H1 (cell line): Measurements from ENCODE around the gene EXOSC5. TPM values are rescaled to one million over a fixed set of nuclear protein-coding genes. Genes with fewer than 3 reads are reported as not detected.
"Not testable (repeated sequence)": the region's sequence is repeated elsewhere in the genome, so short reads cannot be mapped to it uniquely, and the experiment has no call there.

Experiments
- CTCF ChIA-PET: fragments of 300-600 bp; sonication (Branson Sonifier 250); formaldehyde crosslinking; loops from one replicate; lab custom pipeline; 2021; ENCODE audit not compliant: partially characterized antibody; lab: Charles Lee
- POLR2A ChIA-PET: fragments of 300-600 bp; sonication (Branson Sonifier 250); formaldehyde crosslinking; loops from one replicate; lab custom pipeline; 2021; ENCODE audit warnings: inconsistent platforms; ENCODE audit not compliant: partially characterized antibody; lab: Charles Lee
- DNase-seq, 2 experiments: peaks; one replicate each; pipeline versions ENCODE4 v3.0.0 to v3.0.0-alpha.2; 2010 to 2022; ENCODE audit warnings: low spot score in 2 of 2, low read depth in 1 of 2, mixed read lengths in 1 of 2
- FAIRE-seq: peaks from 2 replicates; lab custom pipeline; 2011; peaks lifted over from hg19 to GRCh38; lab: Jason Lieb, UNC
- H2AFZ ChIP-seq: 2 replicates; pipeline ENCODE4 v1.8.1; 2012; ENCODE audit warnings: low read length, inconsistent platforms
- H2AK5ac ChIP-seq: 2 replicates; pipeline ENCODE4 v1.6.1; 2013; ENCODE audit warnings: low read depth, low read length
- H2BK120ac ChIP-seq: replicated peaks from 2 replicates; pipeline ENCODE3; 2013; ENCODE audit warnings: low read depth, low read length, inconsistent platforms
- H2BK12ac ChIP-seq: 2 replicates; pipeline ENCODE4 v1.6.1; 2013; ENCODE audit warnings: low read depth, low read length
- H2BK15ac ChIP-seq: 2 replicates; pipeline ENCODE4 v1.6.1; 2013; ENCODE audit warnings: low read length
- H2BK20ac ChIP-seq: 2 replicates; pipeline ENCODE4 v1.6.1; 2013; ENCODE audit warnings: low read length
- H2BK5ac ChIP-seq: 2 replicates; pipeline ENCODE4 v1.6.1; 2013; ENCODE audit warnings: low read depth, low read length
- H3K14ac ChIP-seq: 2 replicates; pipeline ENCODE4 v1.6.1; 2013; ENCODE audit warnings: inconsistent platforms; ENCODE audit not compliant: insufficient read length
- H3K18ac ChIP-seq: 2 replicates; pipeline ENCODE4 v1.6.1; 2013; ENCODE audit warnings: low read length; ENCODE audit errors: extremely low read depth
- H3K23ac ChIP-seq: 2 replicates; pipeline ENCODE4 v1.6.1; 2013; ENCODE audit warnings: inconsistent platforms; ENCODE audit not compliant: insufficient read length
- H3K23me2 ChIP-seq: 2 replicates; pipeline ENCODE4 v1.6.1; 2013; ENCODE audit warnings: low read depth, low read length
- H3K27ac ChIP-seq: 2 replicates; pipeline ENCODE4 v1.6.1; 2011; ENCODE audit warnings: low read depth, low read length, inconsistent platforms
- H3K27me3 ChIP-seq, 4 experiments: replicated peaks in 1 of 4; 1 replicate in 1 of 4; 2 replicates in 3 of 4; pipeline versions ENCODE4 v1.6.1 to v1.8.1; 2011 to 2013; ENCODE audit warnings: low read length in 3 of 4, mild to moderate bottlenecking in 3 of 4, inconsistent platforms in 2 of 4, mixed read lengths in 2 of 4, moderate library complexity in 1 of 4; ENCODE audit not compliant: control insufficient read depth in 3 of 4, insufficient read depth in 3 of 4; ENCODE audit errors: extremely low read depth in 1 of 4
- H3K36me3 ChIP-seq, 4 experiments: 2 replicates each; pipeline versions ENCODE4 v1.6.1 to v1.8.1; 2011 to 2013; ENCODE audit warnings: mild to moderate bottlenecking in 4 of 4, low read length in 3 of 4, moderate library complexity in 2 of 4, control low read depth in 1 of 4, inconsistent platforms in 1 of 4; ENCODE audit not compliant: insufficient read depth in 4 of 4, control insufficient read depth in 2 of 4
- H3K4ac ChIP-seq: replicated peaks from 2 replicates; pipeline ENCODE3; 2013; ENCODE audit warnings: low read length, low read depth, mixed read lengths, inconsistent platforms; ENCODE audit not compliant: insufficient read length
- H3K4me1 ChIP-seq, 4 experiments: replicated peaks in 1 of 4; 1 replicate in 1 of 4; 2 replicates in 3 of 4; pipeline versions ENCODE4 v1.6.1 to v1.8.1; 2011 to 2013; ENCODE audit warnings: low read length in 3 of 4, inconsistent platforms in 2 of 4, mixed read lengths in 1 of 4; ENCODE audit not compliant: insufficient read depth in 4 of 4, control insufficient read depth in 3 of 4
- H3K4me2 ChIP-seq, 2 experiments: 2 replicates each; pipeline versions ENCODE4 v1.6.1 to v1.8.1; 2011 to 2013; ENCODE audit warnings: low read depth in 2 of 2, low read length in 2 of 2, control low read depth in 1 of 2, inconsistent platforms in 1 of 2, mild to moderate bottlenecking in 1 of 2; ENCODE audit not compliant: insufficient read depth in 1 of 2
- H3K4me3 ChIP-seq, 4 experiments: fragments of 200-600, 300-600 bp in 1 of 4; sonication (generic), shearing (Covaris generic), sonication (Bioruptor Twin) in 1 of 4; 2 replicates each; pipeline versions ENCODE4 v1.5.1 to v1.8.1; 2011 to 2016; ENCODE audit warnings: low read length in 4 of 4, low read depth in 3 of 4, control low read depth in 2 of 4, inconsistent platforms in 2 of 4, mild to moderate bottlenecking in 2 of 4, mixed read lengths in 1 of 4, moderate library complexity in 1 of 4; ENCODE audit not compliant: insufficient read depth in 2 of 4; ENCODE audit errors: extremely low read depth in 1 of 4
- H3K56ac ChIP-seq: replicated peaks from 2 replicates; pipeline ENCODE3; 2013; ENCODE audit warnings: low read depth, mild to moderate bottlenecking, mixed read lengths, low read length, inconsistent platforms; ENCODE audit not compliant: insufficient read length
- H3K79me1 ChIP-seq: 2 replicates; pipeline ENCODE4 v1.6.1; 2013; ENCODE audit warnings: low read depth, low read length, control low read depth
- H3K79me2 ChIP-seq, 2 experiments: 2 replicates each; pipeline versions ENCODE4 v1.6.1 to v1.8.1; 2012 to 2013; ENCODE audit warnings: low read length in 2 of 2, mild to moderate bottlenecking in 2 of 2, inconsistent platforms in 1 of 2; ENCODE audit not compliant: insufficient read depth in 2 of 2, control insufficient read depth in 1 of 2
- H3K9ac ChIP-seq, 4 experiments: replicated peaks in 1 of 4; 1 replicate in 1 of 4; 2 replicates in 3 of 4; pipeline versions ENCODE4 v1.6.1 to v1.8.1; 2011 to 2013; ENCODE audit warnings: low read depth in 3 of 4, low read length in 3 of 4, control low read depth in 2 of 4, mild to moderate bottlenecking in 2 of 4, moderate library complexity in 2 of 4, inconsistent platforms in 1 of 4; ENCODE audit errors: extremely low read depth in 1 of 4
- H3K9me3 ChIP-seq, 2 experiments: 2 replicates each; pipeline versions ENCODE4 v1.6.1 to v1.8.1; 2012 to 2013; ENCODE audit warnings: mild to moderate bottlenecking in 2 of 2, moderate library complexity in 2 of 2, control low read depth in 1 of 2, inconsistent platforms in 1 of 2, low read depth in 1 of 2, low read length in 1 of 2, mixed read lengths in 1 of 2; ENCODE audit not compliant: insufficient read depth in 2 of 2
- H4K20me1 ChIP-seq, 2 experiments: replicated peaks in 1 of 2; 2 replicates each; pipeline versions ENCODE3 to v1.8.1; 2011 to 2013; ENCODE audit warnings: inconsistent platforms in 2 of 2, low read length in 2 of 2, mild to moderate bottlenecking in 1 of 2; ENCODE audit not compliant: insufficient read depth in 2 of 2, control insufficient read depth in 1 of 2
- H4K5ac ChIP-seq: 2 replicates; pipeline ENCODE4 v1.6.1; 2013; ENCODE audit warnings: low read length, low read depth, mixed read lengths, inconsistent platforms; ENCODE audit not compliant: insufficient read length
- H4K8ac ChIP-seq: 2 replicates; pipeline ENCODE4 v1.8.0; 2013; ENCODE audit warnings: mild to moderate bottlenecking, moderate library complexity, low read length, inconsistent platforms; ENCODE audit not compliant: insufficient read depth; ENCODE audit errors: extremely low read depth
- H4K91ac ChIP-seq: replicated peaks from 2 replicates; pipeline ENCODE3; 2013; ENCODE audit warnings: low read length, mixed read lengths, inconsistent platforms; ENCODE audit not compliant: insufficient read length
- ATF2 ChIP-seq: IDR thresholded peaks from 2 replicates; pipeline ENCODE4 v1.6.1; 2012; ENCODE audit warnings: low read length, inconsistent platforms
- CBX5 ChIP-seq: fragments of 300-800, 300-1000 bp; sonication (generic); IDR thresholded peaks from 2 replicates; pipeline ENCODE4 v1.7.1; 2016; ENCODE audit warnings: antibody characterized with exemption, low read length, low read depth
- CTBP2 ChIP-seq: IDR thresholded peaks from 2 replicates; pipeline ENCODE4 v1.7.0; 2011; ENCODE audit warnings: borderline replicate concordance, mild to moderate bottlenecking, moderate library complexity, mixed read lengths, low read length; ENCODE audit not compliant: insufficient read depth, insufficient read length
- MAFK ChIP-seq: IDR thresholded peaks from 2 replicates; pipeline ENCODE4 v1.6.1; 2012; ENCODE audit warnings: low read depth, mild to moderate bottlenecking, improper control_type of control experiment, low read length
- NRF1 ChIP-seq: IDR thresholded peaks from 2 replicates; pipeline ENCODE4 v1.6.1; 2011; ENCODE audit warnings: mild to moderate bottlenecking, low read depth, low read length, improper control_type of control experiment
- WGBS, 2 experiments: shearing (Covaris generic) in 1 of 2; methylation state at CpG; one replicate each; pipeline versions ENCODE4 v1.1.6 to v1.1.7; 2013 to 2015; ENCODE audit warnings: low lambda C conversion rate in 2 of 2, mixed read lengths in 2 of 2, inconsistent platforms in 1 of 2, low coverage in 1 of 2, missing lambda C conversion rate in 1 of 2; ENCODE audit not compliant: insufficient replicate concordance in 2 of 2, insufficient coverage in 1 of 2, insufficient read length in 1 of 2; ENCODE audit errors: extremely low coverage in 1 of 2, missing lambda C conversion rate in 1 of 2; 5-methylcytosine and 5-hydroxymethylcytosine counted together
- polyA plus RNA-seq, 7 experiments: library from polyadenylated mRNA; depleted of rRNA in 3 of 7; stranded (reverse) in 5 of 7; unstranded in 2 of 7; fragments of >200 nt in 5 of 7; fragments of 200-250 nt in 2 of 7; gene quantifications; 1 replicate in 5 of 7; 2 replicates in 1 of 7; 4 replicates in 1 of 7; pipeline versions ENCODE4 v1.2.1 to v1.2.3, GENCODE V29; 2011 to 2013; ENCODE audit warnings: missing spikeins in 2 of 7, mixed read lengths in 2 of 7
- total RNA-seq: library from RNA; stranded (reverse); fragmentation: NEBNext Ultra II Directional; extraction: Animal tissue kit (Norgen Biotek cat#: 25700); gene quantifications from 2 replicates; pipeline ENCODE4 v1.2.1, GENCODE V29; 2021

Gene EXOSC5
- total and polyA plus RNA-seq, 2 of the 8 experiments (the other 6 are each of a cell fraction or from before 2014, with no cell fraction given): 56.2 to 92.8 TPM

- TF ChIP-seq ATF2 (no peak), CBX5 (no peak), CTBP2 (no peak), MAFK (no peak), NRF1 (no peak)
Observed at GRCh38 chr19:41371541-41371940, 25.6 kb downstream of the EXOSC5 start (continued).

- H3K14ac ChIP-seq, DNase-seq, H4K5ac ChIP-seq, H2AK5ac ChIP-seq, H2BK120ac ChIP-seq, H3K79me1 ChIP-seq, H3K4me3 ChIP-seq, H3K36me3 ChIP-seq, H3K23me2 ChIP-seq, H3K4me2 ChIP-seq, H3K56ac ChIP-seq, H4K8ac ChIP-seq, H3K27ac ChIP-seq, H3K18ac ChIP-seq, H2AFZ ChIP-seq, H3K79me2 ChIP-seq, H3K9me3 ChIP-seq, H2BK5ac ChIP-seq, H4K91ac ChIP-seq, H3K9ac ChIP-seq, H2BK20ac ChIP-seq, H3K4me1 ChIP-seq, H3K27me3 ChIP-seq, H2BK15ac ChIP-seq, H2BK12ac ChIP-seq, H4K20me1 ChIP-seq, H3K23ac ChIP-seq, FAIRE-seq, POLR2A ChIA-PET, H3K4ac ChIP-seq: not testable (repeated sequence)
- 92% methylated on average over 5 of the region's 5 CpGs; no CpG with 5 or more reads in 1 of the 2 experiments for WGBS, 2 experiments
- CTCF ChIA-PET: interaction anchor here (0.7 to 3.0 kb wide), 7 partner anchors 15 to 565 kb away, joined by 3 to 11 read pairs (median 3); no protein-coding TSS in a partner anchor
Observed at GRCh38 chr19:41371119-41371518, 26.0 kb downstream of the EXOSC5 start.
